GM12865 (cell line): Measurements from ENCODE around the gene PLA2G4F.

Experiments
- DNase-seq: peaks from one replicate; pipeline ENCODE4 v3.0.0; 2010; ENCODE audit warnings: low read depth
- H3K4me3 ChIP-seq: 2 replicates; pipeline ENCODE4 v1.5.1; 2011; ENCODE audit warnings: mild to moderate bottlenecking, low read depth, low read length, control low read depth
- TF ChIP-seq, protein P1 (sequence below): IDR thresholded peaks from 2 replicates; pipeline ENCODE4 v1.5.1; 2011; ENCODE audit warnings: low read length, control low read depth, low read depth, inconsistent platforms; ENCODE audit not compliant: insufficient read depth; ENCODE audit errors: missing control alignments

The PLA2G4F gene

GRCh38 chr15:42193383-42193782 is 36.9 kb upstream of the PLA2G4F start:
- no peak overlapping the region for H3K4me3 ChIP-seq
- TF ChIP-seq, protein P1, sequence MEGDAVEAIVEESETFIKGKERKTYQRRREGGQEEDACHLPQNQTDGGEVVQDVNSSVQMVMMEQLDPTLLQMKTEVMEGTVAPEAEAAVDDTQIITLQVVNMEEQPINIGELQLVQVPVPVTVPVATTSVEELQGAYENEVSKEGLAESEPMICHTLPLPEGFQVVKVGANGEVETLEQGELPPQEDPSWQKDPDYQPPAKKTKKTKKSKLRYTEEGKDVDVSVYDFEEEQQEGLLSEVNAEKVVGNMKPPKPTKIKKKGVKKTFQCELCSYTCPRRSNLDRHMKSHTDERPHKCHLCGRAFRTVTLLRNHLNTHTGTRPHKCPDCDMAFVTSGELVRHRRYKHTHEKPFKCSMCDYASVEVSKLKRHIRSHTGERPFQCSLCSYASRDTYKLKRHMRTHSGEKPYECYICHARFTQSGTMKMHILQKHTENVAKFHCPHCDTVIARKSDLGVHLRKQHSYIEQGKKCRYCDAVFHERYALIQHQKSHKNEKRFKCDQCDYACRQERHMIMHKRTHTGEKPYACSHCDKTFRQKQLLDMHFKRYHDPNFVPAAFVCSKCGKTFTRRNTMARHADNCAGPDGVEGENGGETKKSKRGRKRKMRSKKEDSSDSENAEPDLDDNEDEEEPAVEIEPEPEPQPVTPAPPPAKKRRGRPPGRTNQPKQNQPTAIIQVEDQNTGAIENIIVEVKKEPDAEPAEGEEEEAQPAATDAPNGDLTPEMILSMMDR, result no peak
- no peak for DNase-seq

DNA sequence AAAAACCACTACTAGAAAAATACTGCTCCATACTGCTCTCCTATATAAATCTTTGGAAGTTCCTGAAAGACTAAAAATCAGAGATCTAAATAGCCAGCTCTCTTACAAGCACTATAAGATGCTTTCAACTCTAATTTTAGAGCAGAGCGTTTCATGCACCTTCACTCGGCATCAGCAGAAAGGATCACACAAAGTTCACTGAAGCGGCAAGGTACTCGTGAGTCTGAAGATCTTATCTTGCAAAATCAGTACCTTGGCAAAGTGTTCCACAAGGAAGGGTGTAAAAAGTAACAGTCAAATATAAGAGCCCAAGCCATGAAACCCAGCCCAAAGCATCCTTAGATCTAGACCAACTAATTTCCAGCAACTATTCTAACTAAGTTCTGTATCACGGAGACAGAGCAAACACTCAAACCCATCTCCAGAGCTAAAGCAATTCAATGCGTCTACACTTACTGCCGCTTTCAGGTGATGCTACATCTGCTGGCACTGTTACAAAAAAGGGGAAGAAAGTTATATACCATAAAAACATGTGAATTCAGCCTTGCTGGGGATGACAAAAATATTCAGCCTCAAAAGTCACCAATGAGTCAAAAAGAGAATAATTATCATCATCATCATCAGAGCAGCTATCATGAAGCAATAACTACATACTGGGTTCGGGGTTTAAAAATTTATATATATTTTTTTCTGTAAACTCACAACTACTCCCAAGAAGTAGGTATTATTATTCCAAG is 35.3 kb upstream of the PLA2G4F start:
- no peak overlapping the region for H3K4me3 ChIP-seq
- peak; percentile 9 for DNase-seq
- TF ChIP-seq, protein P1, result no peak

GRCh38 chr15:42190370-42190769 is 33.9 kb upstream of the PLA2G4F start:
- DNase-seq, result no peak
- no peak overlapping the region for H3K4me3 ChIP-seq
- TF ChIP-seq, protein P1, result no peak

GRCh38 chr15:42185801-42186200 is 29.4 kb upstream of the PLA2G4F start:
- TF ChIP-seq, protein P1, result no peak
- DNase-seq, result no peak
- no peak overlapping the region for H3K4me3 ChIP-seq

DNA sequence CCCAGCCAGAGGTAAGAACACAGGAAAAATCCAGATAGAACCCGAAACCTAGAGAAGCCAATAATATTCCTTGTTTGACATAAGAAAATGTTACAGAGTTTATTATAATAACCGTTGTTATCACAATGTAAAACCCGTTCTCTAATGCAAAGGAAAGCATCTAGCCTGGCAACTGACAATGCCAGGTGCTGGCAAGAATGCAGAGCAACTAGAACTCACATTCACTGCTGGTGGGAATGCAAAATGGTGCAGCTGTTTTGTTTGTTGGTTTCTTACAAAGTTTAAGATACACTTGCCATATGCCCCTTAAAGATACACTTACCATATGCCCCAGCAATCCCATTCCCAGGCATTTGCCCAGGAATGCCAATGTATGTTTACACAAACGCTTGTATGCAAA is 28.3 kb upstream of the PLA2G4F start:
- TF ChIP-seq, protein P1, result no peak
- no peak overlapping the region for H3K4me3 ChIP-seq
- DNase-seq, result no peak

DNA sequence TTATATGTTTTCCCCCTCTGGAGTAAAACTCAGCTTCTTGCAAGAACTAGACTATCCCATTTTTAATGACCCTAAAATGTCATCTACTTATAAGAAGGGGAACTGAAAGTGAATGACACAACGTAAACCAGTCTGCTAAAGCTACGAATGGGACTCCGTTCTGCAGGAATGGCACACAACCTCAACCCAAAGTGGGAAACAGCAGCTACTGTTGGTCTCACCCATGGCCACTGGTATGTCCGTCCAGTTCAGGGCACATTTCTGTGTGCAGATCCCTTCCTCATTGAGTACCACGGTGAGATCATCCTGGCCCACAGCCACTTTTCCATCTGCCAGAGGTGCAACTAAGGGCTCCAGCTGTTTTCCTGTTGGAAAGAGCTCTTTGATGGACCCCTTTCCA is 27.9 kb upstream of the PLA2G4F start:
- TF ChIP-seq, protein P1, result no peak
- DNase-seq, result no peak
- H3K4me3 ChIP-seq, result no peak overlapping the region

- no peak for DNase-seq
- no peak overlapping the region for H3K4me3 ChIP-seq
- TF ChIP-seq, protein P1, result no peak
Measured at GRCh38 chr15:42182961-42183360, 26.5 kb upstream of the PLA2G4F start.
